ENCODE measurements around the gene TMEM80. TPM values are rescaled to one million over a fixed set of nuclear protein-coding genes. Genes with fewer than 3 reads are reported as not detected.

TMEM80 gene
- total and polyA plus RNA-seq, 2 donors (not counting 3 experiments of a cell fraction or from before 2014, with no cell fraction given) = 21.2 to 26.6 TPM

DNA sequence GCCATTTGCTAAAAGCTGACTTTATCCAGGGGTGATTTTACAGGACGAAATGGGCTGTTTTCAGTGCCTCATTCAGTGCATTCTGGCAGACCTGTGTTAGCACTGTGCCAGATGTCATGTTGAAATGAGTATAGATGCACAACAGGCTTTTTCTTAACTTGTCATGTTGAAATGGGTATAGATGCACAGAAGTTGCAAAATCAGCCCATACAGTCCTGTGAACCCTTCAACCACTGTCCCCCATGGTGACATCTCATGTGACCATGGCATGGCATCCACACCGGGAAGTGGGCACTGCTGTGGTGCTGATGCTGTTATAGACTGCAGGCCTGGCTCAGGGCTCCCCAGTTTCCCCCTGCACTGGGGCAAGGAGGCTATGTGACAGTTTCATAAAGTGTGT is 54.1 kb downstream of the TMEM80 start:
- Histone ChIP-seq H3K9ac (replicated peaks; ENCODE audit: extremely low read depth, insufficient read depth, low read length) (no peak overlapping the region), H3K36me3 (ENCODE audit: control insufficient read depth in 2 of 2, extremely low read depth in 1 of 2, insufficient read depth in 2 of 2, low read length in 2 of 2) (no peaks in the 10 kb centered on the region), H3K27ac (ENCODE audit: insufficient read depth, low read depth, low read length) (no peak overlapping the region), H3K4me1 (ENCODE audit: control insufficient read depth, extremely low read depth, insufficient read depth, low read length) (peaks cover 17% of the 10 kb centered on the region), H3K9me1 (replicated peaks; ENCODE audit: control insufficient read depth, extremely low read depth, insufficient read depth, low read length) (no peaks in the 10 kb centered on the region), H3K27me3 (ENCODE audit: control insufficient read depth in 2 of 2, insufficient read depth in 2 of 2, low read length in 2 of 2) (no peaks in the 10 kb centered on the region), H3K4me2 (ENCODE audit: insufficient read depth, low read length) (no peak overlapping the region), H3K79me2 (ENCODE audit: control insufficient read depth, insufficient read depth, low read length) (peaks cover 66% of the 10 kb centered on the region), H4K20me1 (replicated peaks; ENCODE audit: control insufficient read depth, extremely low read depth, insufficient read depth, low read length) (no peaks in the 10 kb centered on the region), H3K4me3 (replicated peaks in 1 of 3; ENCODE audit: insufficient read depth in 1 of 3, low read depth in 1 of 3, low read length in 3 of 3) (no peak overlapping the region), H3K9me3 (replicated peaks; ENCODE audit: control insufficient read depth, insufficient read depth, low read length) (no peaks in the 10 kb centered on the region), H2AFZ (ENCODE audit: low read depth, low read length) (no peak overlapping the region)
- FAIRE-seq (no peak), DNase-seq (ENCODE audit: low read depth, low spot score) (no peak)
- TF ChIP-seq MAX (IDR thresholded peaks at IDR 0.05; ENCODE audit: insufficient read depth, insufficient read length) (no peak), FOS (IDR thresholded peaks at IDR 0.05; ENCODE audit: borderline replicate concordance, insufficient read depth, low read length) (no peak), CTCF (IDR thresholded peaks at IDR 0.05; ENCODE audit: extremely low read depth in 1 of 2, insufficient read depth in 1 of 2, low read depth in 1 of 2, low read length in 2 of 2) (no peak), GATA2 (IDR thresholded peaks at IDR 0.05; ENCODE audit: insufficient read depth, insufficient read length, low read depth, low read length) (no peak), JUN (IDR thresholded peaks at IDR 0.05; ENCODE audit: borderline replicate concordance, insufficient read depth, insufficient read length, low read depth) (no peak), MYC (IDR thresholded peaks at IDR 0.05; ENCODE audit: low read depth, low read length) (no peak), EZH2 (IDR thresholded peaks at IDR 0.05; ENCODE audit: borderline replicate concordance, low read depth, low read length, severe bottlenecking) (no peak), POLR2AphosphoS5 (IDR thresholded peaks at IDR 0.05; ENCODE audit: insufficient read depth, low read depth, low read length) (no peak), POLR2A (IDR thresholded peaks at IDR 0.05; ENCODE audit: low read depth, low read length) (no peak)
- CTCF ChIA-PET = interaction anchor here (1.2 to 5.6 kb wide), 3 partner anchors 10 to 34 kb away, joined by 3 to 26 read pairs (median 6); no protein-coding TSS in a partner anchor
- no TSS peak for BruUV-seq (replicated peaks)
- POLR2A ChIA-PET = no interaction called here
- dilution Hi-C loops (cut with MboI; ENCODE audit: extremely low pct_ligation_motif_present, low sequenced_read_pairs) (no loop called here), intact Hi-C loops (cut with micrococcal nuclease) (loop anchor here (2.0 kb wide), 1 partner anchor 27 kb away; the partner anchor contains the start of gene GATD1)

Other genes with a start within 250 kb of the TMEM80 start
- 41.4 and 44.2 TPM in 2 replicates for gene PTDSS2, start 245.5 kb upstream of the TMEM80 start, total RNA-seq
- 46.8 and 60.8 TPM in 2 replicates for gene PTDSS2, start 245.5 kb upstream of the TMEM80 start, polyA plus RNA-seq
- gene RNH1, start 188.6 kb upstream of the TMEM80 start, total RNA-seq = 143 and 144 TPM in 2 replicates
- 198 and 276 TPM in 2 replicates for gene RNH1, start 188.6 kb upstream of the TMEM80 start, polyA plus RNA-seq
- 103 TPM in 2 replicates for gene HRAS, start 160.2 kb upstream of the TMEM80 start, total RNA-seq
- 105 and 109 TPM in 2 replicates for gene HRAS, start 160.2 kb upstream of the TMEM80 start, polyA plus RNA-seq
- 0.55 and 0.90 TPM in 2 replicates for gene LRRC56, start 158.3 kb upstream of the TMEM80 start, total RNA-seq
- gene LRRC56, start 158.3 kb upstream of the TMEM80 start, polyA plus RNA-seq = 0.47 and 0.64 TPM in 2 replicates
- gene LMNTD2, start 135.1 kb upstream of the TMEM80 start, total RNA-seq = 1.8 and 2.1 TPM in 2 replicates
- gene LMNTD2, start 135.1 kb upstream of the TMEM80 start, polyA plus RNA-seq = 2.6 and 3.9 TPM in 2 replicates
- 12.2 and 14.1 TPM in 2 replicates for gene RASSF7, start 134.8 kb upstream of the TMEM80 start, total RNA-seq
- gene RASSF7, start 134.8 kb upstream of the TMEM80 start, polyA plus RNA-seq = 19.9 and 27.9 TPM in 2 replicates
- gene PHRF1, start 119.3 kb upstream of the TMEM80 start, total RNA-seq = 38.8 and 39.4 TPM in 2 replicates
- gene PHRF1, start 119.3 kb upstream of the TMEM80 start, polyA plus RNA-seq = 14.2 and 14.8 TPM in 2 replicates
- gene IRF7, start 79.9 kb upstream of the TMEM80 start, total RNA-seq = 12.3 and 14.7 TPM in 2 replicates
- gene IRF7, start 79.9 kb upstream of the TMEM80 start, polyA plus RNA-seq = 12.6 and 23.3 TPM in 2 replicates
- gene CDHR5, start 70.9 kb upstream of the TMEM80 start, total RNA-seq = not detected in 2 replicates
- gene CDHR5, start 70.9 kb upstream of the TMEM80 start, polyA plus RNA-seq = not detected in 2 replicates
- gene SCT, start 68.6 kb upstream of the TMEM80 start, total RNA-seq = not detected in 2 replicates
- not detected in 2 replicates for gene SCT, start 68.6 kb upstream of the TMEM80 start, polyA plus RNA-seq
- 0.24 TPM in 1 of 2 replicates, not detected in the other for gene DRD4, start 58.5 kb upstream of the TMEM80 start, total RNA-seq
- gene DRD4, start 58.5 kb upstream of the TMEM80 start, polyA plus RNA-seq = not detected in 2 replicates
- gene DEAF1, start 594 bp upstream of the TMEM80 start, total RNA-seq = 50.3 and 55.7 TPM in 2 replicates
- 43.6 and 45.5 TPM in 2 replicates for gene DEAF1, start 594 bp upstream of the TMEM80 start, polyA plus RNA-seq
- gene EPS8L2, start 10.4 kb downstream of the TMEM80 start, total RNA-seq = 6.0 and 12.5 TPM in 2 replicates
- gene EPS8L2, start 10.4 kb downstream of the TMEM80 start, polyA plus RNA-seq = 5.2 and 5.9 TPM in 2 replicates
- gene TALDO1, start 51.6 kb downstream of the TMEM80 start, total RNA-seq = 287 and 294 TPM in 2 replicates
- 184 and 211 TPM in 2 replicates for gene TALDO1, start 51.6 kb downstream of the TMEM80 start, polyA plus RNA-seq
- gene GATD1, start 81.7 kb downstream of the TMEM80 start, total RNA-seq = 78.5 and 83.1 TPM in 2 replicates
- 70.6 and 90.8 TPM in 2 replicates for gene GATD1, start 81.7 kb downstream of the TMEM80 start, polyA plus RNA-seq
- gene CEND1, start 94.3 kb downstream of the TMEM80 start, total RNA-seq = 0.40 and 0.83 TPM in 2 replicates
- gene CEND1, start 94.3 kb downstream of the TMEM80 start, polyA plus RNA-seq = 0.15 and 0.27 TPM in 2 replicates
- gene SLC25A22, start 102.5 kb downstream of the TMEM80 start, total RNA-seq = 24.9 and 29.3 TPM in 2 replicates
- 24.5 and 27.4 TPM in 2 replicates for gene SLC25A22, start 102.5 kb downstream of the TMEM80 start, polyA plus RNA-seq
- gene PIDD1, start 109.4 kb downstream of the TMEM80 start, total RNA-seq = 30.6 and 30.7 TPM in 2 replicates
- 28.2 and 41.0 TPM in 2 replicates for gene PIDD1, start 109.4 kb downstream of the TMEM80 start, polyA plus RNA-seq
- gene RPLP2, start 114.2 kb downstream of the TMEM80 start, total RNA-seq = 1,644 and 1,739 TPM in 2 replicates
- 1,579 and 3,225 TPM in 2 replicates for gene RPLP2, start 114.2 kb downstream of the TMEM80 start, polyA plus RNA-seq
- 75.6 and 83.0 TPM in 2 replicates for gene PNPLA2, start 123.1 kb downstream of the TMEM80 start, total RNA-seq
- gene PNPLA2, start 123.1 kb downstream of the TMEM80 start, polyA plus RNA-seq = 73.1 and 80.3 TPM in 2 replicates
- 8.4 and 9.7 TPM in 2 replicates for gene CRACR2B, start 132.1 kb downstream of the TMEM80 start, total RNA-seq
- 9.3 and 10.7 TPM in 2 replicates for gene CRACR2B, start 132.1 kb downstream of the TMEM80 start, polyA plus RNA-seq
- 515 and 605 TPM in 2 replicates for gene CD151, start 137.1 kb downstream of the TMEM80 start, total RNA-seq
- gene CD151, start 137.1 kb downstream of the TMEM80 start, polyA plus RNA-seq = 1,090 and 1,522 TPM in 2 replicates
- gene POLR2L, start 146.7 kb downstream of the TMEM80 start, total RNA-seq = 252 and 259 TPM in 2 replicates
- gene POLR2L, start 146.7 kb downstream of the TMEM80 start, polyA plus RNA-seq = 146 and 173 TPM in 2 replicates
- gene TSPAN4, start 147.0 kb downstream of the TMEM80 start, total RNA-seq = 86.5 and 114 TPM in 2 replicates
- 199 and 238 TPM in 2 replicates for gene TSPAN4, start 147.0 kb downstream of the TMEM80 start, polyA plus RNA-seq
- gene CHID1, start 215.0 kb downstream of the TMEM80 start, total RNA-seq = 86.2 and 89.8 TPM in 2 replicates
- 98.2 and 107 TPM in 2 replicates for gene CHID1, start 215.0 kb downstream of the TMEM80 start, polyA plus RNA-seq
- gene AP2A2, start 230.1 kb downstream of the TMEM80 start, total RNA-seq = 92.5 and 92.6 TPM in 2 replicates
- 89.5 and 109 TPM in 2 replicates for gene AP2A2, start 230.1 kb downstream of the TMEM80 start, polyA plus RNA-seq

Data from endothelial cell of umbilical vein (primary cell).